Parathyroid adenoma (tissue), 2 donors: ENCODE measurements around the gene RPL10.

Experiments used
- H2AFZ ChIP-seq: fragments of 300-600 bp; sonication (generic); one replicate; pipeline ENCODE4 v1.7.0; 2017; ENCODE audit warnings: antibody characterized with exemption, mild to moderate bottlenecking
- H3K27ac ChIP-seq: fragments of 300-600 bp; sonication (generic); one replicate; pipeline ENCODE4 v1.7.0; 2017
- H3K27me3 ChIP-seq: fragments of 300-600 bp; sonication (generic); one replicate; pipeline ENCODE4 v1.7.0; 2017; ENCODE audit warnings: low read length; ENCODE audit not compliant: control insufficient read depth, insufficient read depth
- H3K36me3 ChIP-seq: fragments of 300-600 bp; sonication (generic); one replicate; pipeline ENCODE4 v1.7.0; 2017; ENCODE audit warnings: low read length; ENCODE audit not compliant: control insufficient read depth, insufficient read depth
- H3K4me1 ChIP-seq: fragments of 300-600 bp; sonication (generic); one replicate; pipeline ENCODE4 v1.7.0; 2017; ENCODE audit warnings: control low read depth
- H3K4me2 ChIP-seq: fragments of 300-600 bp; sonication (generic); one replicate; pipeline ENCODE4 v1.7.0; 2017; ENCODE audit warnings: low read length
- H3K4me3 ChIP-seq: fragments of 300-600 bp; sonication (generic); one replicate; pipeline ENCODE4 v1.7.0; 2017; ENCODE audit warnings: low read depth, low read length
- H3K79me2 ChIP-seq: fragments of 300-600 bp; sonication (generic); one replicate; pipeline ENCODE4 v1.7.0; 2017; ENCODE audit warnings: control low read depth
- H3K9ac ChIP-seq: fragments of 300-600 bp; sonication (generic); one replicate; pipeline ENCODE4 v1.7.0; 2017; ENCODE audit warnings: mild to moderate bottlenecking
- H3K9me3 ChIP-seq: fragments of 300-600 bp; sonication (generic); one replicate; pipeline ENCODE4 v1.7.0; 2017; ENCODE audit warnings: low read length; ENCODE audit not compliant: control insufficient read depth
- CTCF ChIP-seq: fragments of 300-600 bp; sonication (generic); IDR thresholded peaks from one replicate; pipeline ENCODE4 v1.7.0; 2017; ENCODE audit warnings: antibody characterized with exemption, mild to moderate bottlenecking
- donor health status: primary hyperparathyroidism.

The RPL10 gene

GRCh38 chrX:154369449-154370299, 28.5 kb upstream of the RPL10 start:
- Histone ChIP-seq H3K36me3 (no peaks in the 10 kb centered on the region), H3K79me2 (no peaks in the 10 kb centered on the region), H3K4me1 (no peaks in the 10 kb centered on the region)

GRCh38 chrX:154370300-154371016, 27.7 kb upstream of the RPL10 start:
- Histone ChIP-seq H2AFZ (peak overlapping the region; percentile 60), H3K79me2 (no peaks in the 10 kb centered on the region), H3K4me3 (peak overlapping the region; percentile 49), H3K4me1 (no peaks in the 10 kb centered on the region), H3K27ac (peak overlapping the region; percentile 2), H3K4me2 (peak overlapping the region; percentile 72), H3K9ac (no peak overlapping the region), H3K36me3 (no peaks in the 10 kb centered on the region), H3K27me3 (no peaks in the 10 kb centered on the region), H3K9me3 (no peaks in the 10 kb centered on the region)
- no peak for TF ChIP-seq CTCF

More at GRCh38 chrX:154369449-154370299, 28.5 kb upstream of the RPL10 start:
- Histone ChIP-seq H3K27ac (peak overlapping the region; percentile 47), H3K27me3 (no peaks in the 10 kb centered on the region), H3K9me3 (no peaks in the 10 kb centered on the region), H3K9ac (no peak overlapping the region), H3K4me2 (no peak overlapping the region), H3K4me3 (peak overlapping the region; percentile 9), H2AFZ (no peak overlapping the region)
- no peak for TF ChIP-seq CTCF

- Histone ChIP-seq H3K4me1 (no peaks in the 10 kb centered on the region), H3K4me3 (peak overlapping the region; percentile 49), H2AFZ (peak overlapping the region; percentile 60), H3K79me2 (no peaks in the 10 kb centered on the region), H3K9me3 (no peaks in the 10 kb centered on the region), H3K27ac (no peak overlapping the region), H3K9ac (no peak overlapping the region), H3K36me3 (no peaks in the 10 kb centered on the region), H3K27me3 (no peaks in the 10 kb centered on the region), H3K4me2 (peak overlapping the region; percentile 72)
- TF ChIP-seq CTCF, result no peak
These were observed 27.0 kb upstream of the RPL10 start for GRCh38 chrX:154371017-154371788.

- Histone ChIP-seq H2AFZ (no peak overlapping the region), H3K79me2 (no peaks in the 10 kb centered on the region), H3K27ac (no peak overlapping the region), H3K4me3 (no peak overlapping the region), H3K9me3 (no peaks in the 10 kb centered on the region), H3K4me2 (no peak overlapping the region), H3K4me1 (no peaks in the 10 kb centered on the region), H3K27me3 (no peaks in the 10 kb centered on the region), H3K9ac (no peak overlapping the region), H3K36me3 (no peaks in the 10 kb centered on the region)
- TF ChIP-seq CTCF, result no peak
These were observed 26.3 kb upstream of the RPL10 start for GRCh38 chrX:154371789-154372300.
